Erythroblast (primary cell): Measurements from ENCODE around the gene BICD2.
A peak's percentile ranks its signal among the peaks of the same experiment; 100 is the strongest.

Source experiments
- DNase-seq, 2 experiments: peaks; one replicate each; lab custom pipeline; 2025; lab: John Stamatoyannopoulos, UW
- GATA1 ChIP-seq: IDR thresholded peaks from 2 replicates; pipeline ENCODE4 v1.6.1; 2011; ENCODE audit warnings: low read depth, mild to moderate bottlenecking, control low read depth, low read length, moderate library complexity
- POLR2A ChIP-seq: IDR thresholded peaks from 2 replicates; pipeline ENCODE4 v1.6.1; 2011; ENCODE audit warnings: mild to moderate bottlenecking, low read length

BICD2 gene

DNA sequence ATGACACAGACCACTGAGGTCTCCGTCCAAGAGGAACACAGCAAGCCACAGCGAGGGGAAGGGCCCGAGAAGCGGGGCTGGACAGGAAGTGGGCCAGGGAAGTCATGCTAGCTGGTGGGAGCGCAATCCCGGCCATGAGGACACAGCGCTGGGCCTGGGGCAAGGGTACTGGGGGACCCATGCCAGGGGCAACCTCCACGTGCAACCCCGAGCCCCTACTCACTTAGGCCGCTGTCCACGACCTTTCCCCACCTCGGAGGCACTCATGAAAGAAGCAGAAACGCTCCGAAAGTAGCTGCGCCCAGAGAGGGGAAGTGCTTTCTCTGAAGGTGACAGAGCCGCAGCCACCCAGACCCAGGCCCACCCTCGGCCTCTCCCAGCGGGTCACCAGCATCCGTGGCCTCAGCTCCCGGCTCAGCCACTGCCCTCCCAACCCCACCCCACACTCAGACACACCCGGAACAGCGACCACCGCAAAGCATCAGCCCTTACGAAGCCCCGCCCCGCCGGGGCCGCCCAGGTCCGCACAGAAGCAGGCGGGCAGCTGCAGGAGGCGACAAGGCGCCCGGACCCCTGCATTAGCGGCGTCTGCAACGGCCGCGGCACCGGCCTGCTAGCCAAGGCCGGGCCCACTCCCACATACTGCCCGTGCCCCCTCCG, 782 bp downstream of the BICD2 start:
- DNase-seq, result peak; percentile 67 to 68

GRCh38 chr9:92762781-92763708, 1.6 kb downstream of the BICD2 start:
- peak; percentile 14 to 31 for DNase-seq
- no peak for TF ChIP-seq GATA1
- no peak for TF ChIP-seq POLR2A

More for the DNA sequence above, 782 bp downstream of the BICD2 start:
- no peak for TF ChIP-seq GATA1
- no peak for TF ChIP-seq POLR2A

GRCh38 chr9:92762196-92762595, 2.4 kb downstream of the BICD2 start:
- no peak for DNase-seq
- no peak for TF ChIP-seq POLR2A
- TF ChIP-seq GATA1, result no peak

DNA sequence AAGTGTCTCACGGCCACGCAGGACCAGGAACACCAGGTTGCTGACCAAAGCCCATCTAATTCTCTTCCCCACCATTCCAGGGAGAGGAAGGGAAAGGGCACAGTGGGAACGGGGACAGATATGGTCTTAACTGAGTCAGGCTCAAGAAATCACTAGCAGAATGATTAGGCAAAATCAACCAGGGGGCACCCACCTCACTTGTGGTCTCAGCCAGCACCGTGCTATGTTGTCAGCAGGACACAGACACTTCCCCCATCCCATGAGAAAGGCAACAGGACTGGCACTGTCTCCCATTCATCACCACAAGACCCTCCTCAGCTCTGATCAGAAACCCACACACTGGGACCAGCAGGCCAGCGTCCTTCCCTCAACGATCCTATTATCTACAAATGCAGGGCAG, 2.9 kb downstream of the BICD2 start:
- TF ChIP-seq POLR2A (no peak), GATA1 (no peak)
- DNase-seq, result no peak

DNA sequence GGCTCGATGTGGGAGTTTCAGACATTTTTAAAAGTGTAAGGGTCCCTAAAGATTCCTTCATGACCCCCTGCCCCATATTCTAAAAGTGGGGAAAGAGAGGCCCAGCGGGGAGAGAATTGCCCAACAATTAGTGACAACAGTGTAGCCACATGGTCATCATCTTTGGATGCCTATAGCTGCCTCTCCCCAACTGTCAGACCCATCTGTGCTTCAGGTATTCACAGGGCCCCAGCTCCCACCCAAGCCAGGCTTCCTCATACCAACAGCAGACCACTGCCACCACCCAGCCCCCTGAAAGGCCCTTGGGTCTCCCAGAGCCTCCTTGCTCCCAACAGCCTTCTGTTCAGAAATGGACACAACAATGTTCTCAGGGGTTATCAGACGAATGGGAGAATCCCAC, 4.1 kb downstream of the BICD2 start:
- DNase-seq, result no peak
- TF ChIP-seq GATA1 (no peak), POLR2A (no peak)

DNA sequence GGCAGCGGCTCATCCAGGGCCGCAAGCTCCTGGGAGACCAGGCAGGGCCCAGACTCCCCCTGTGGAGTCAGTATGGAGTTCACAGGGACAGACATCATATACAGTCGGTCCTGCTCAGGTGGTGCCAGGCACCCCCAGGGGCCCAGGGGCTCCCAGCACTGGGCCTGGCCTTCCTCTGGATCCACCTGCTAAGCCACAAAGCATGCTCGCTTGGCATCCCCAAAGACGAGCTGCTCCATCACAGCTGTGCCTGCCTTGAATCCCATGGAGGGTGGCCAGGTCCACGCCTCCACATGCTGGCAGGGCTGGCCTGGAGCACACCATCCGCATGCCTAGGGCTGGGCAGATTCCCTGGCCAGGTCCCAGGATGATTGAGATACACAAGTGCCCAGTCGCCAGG, 4.6 kb downstream of the BICD2 start:
- TF ChIP-seq GATA1 (no peak), POLR2A (no peak)
- no peak for DNase-seq

DNA sequence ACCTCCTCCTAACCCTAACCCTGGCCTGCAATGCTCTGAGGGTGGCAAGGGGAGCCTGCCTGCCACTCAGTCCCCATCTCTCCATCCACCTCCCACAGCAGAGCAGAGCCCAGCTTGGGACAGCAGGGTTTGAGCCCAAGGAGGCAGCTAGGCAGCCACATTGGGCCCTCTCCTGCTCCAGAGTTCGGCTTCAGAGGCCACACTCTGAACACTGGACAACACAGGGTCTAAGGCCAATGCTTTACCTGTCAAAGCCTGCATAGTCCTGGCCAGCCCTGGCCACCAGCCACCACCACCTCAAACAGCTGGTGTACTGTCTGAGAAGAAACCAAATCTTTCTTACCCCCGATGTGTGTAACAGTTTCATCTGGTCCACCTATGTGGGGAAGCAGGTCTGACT, 5.2 kb downstream of the BICD2 start:
- DNase-seq, result no peak
- TF ChIP-seq GATA1, result no peak
- TF ChIP-seq POLR2A, result no peak

GRCh38 chr9:92756792-92757191, 7.8 kb downstream of the BICD2 start:
- no peak for TF ChIP-seq POLR2A
- TF ChIP-seq GATA1, result no peak
- no peak for DNase-seq

DNA sequence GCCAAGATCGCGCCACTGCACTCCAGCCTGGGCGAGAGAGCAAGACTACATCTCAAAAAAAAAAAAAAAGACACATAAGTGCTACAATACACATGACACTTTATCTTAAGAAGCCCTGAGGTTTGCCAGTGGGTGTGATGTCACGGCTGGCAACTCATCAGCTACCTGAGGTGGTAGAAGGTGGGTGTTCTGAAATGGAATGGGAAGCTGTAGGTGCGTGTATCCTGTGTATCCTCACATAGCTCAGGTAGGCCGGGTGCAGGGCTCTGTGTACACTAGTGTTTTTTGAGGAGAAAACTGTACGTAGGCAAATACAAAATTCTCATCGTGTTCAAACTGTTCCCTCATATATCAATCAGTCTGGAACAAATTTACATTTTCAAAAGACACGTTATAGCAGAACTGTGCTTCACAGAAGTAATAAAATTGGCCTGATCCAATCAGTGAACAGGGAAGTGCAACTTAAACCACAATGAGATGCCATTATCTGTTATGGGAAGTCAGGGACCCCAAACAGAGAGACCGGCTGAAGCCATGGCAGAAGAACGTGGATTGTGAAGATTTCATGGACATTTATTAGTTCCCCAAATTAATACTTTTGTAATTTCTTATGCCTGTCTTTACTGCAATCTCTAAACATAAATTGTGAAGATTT, 10.4 kb downstream of the BICD2 start:
- no peak for DNase-seq
- TF ChIP-seq POLR2A, result no peak
- TF ChIP-seq GATA1, result no peak

GRCh38 chr9:92752812-92753404, 11.7 kb downstream of the BICD2 start:
- no peak for DNase-seq
- TF ChIP-seq GATA1 (no peak), POLR2A (no peak)

- TF ChIP-seq GATA1 (no peak), POLR2A (no peak)
- DNase-seq, result no peak
Measured at GRCh38 chr9:92749934-92750315, 14.7 kb downstream of the BICD2 start.

- TF ChIP-seq POLR2A (no peak), GATA1 (no peak)
- no peak for DNase-seq
Measured at GRCh38 chr9:92749071-92749933, 15.3 kb downstream of the BICD2 start.

GRCh38 chr9:92748233-92748497, 16.5 kb downstream of the BICD2 start:
- no peak for DNase-seq
- TF ChIP-seq POLR2A, result no peak
- TF ChIP-seq GATA1, result no peak
